Heart right ventricle (tissue), 16 donors: ENCODE results near the gene KLK11. TPM values are rescaled to one million over a fixed set of nuclear protein-coding genes. Genes with fewer than 3 reads are reported as not detected.

Experiments
- ATAC-seq, 8 donors: fragments of 200-7000 bp; cut with Tn5 transposase; one replicate each; pipeline ENCODE4 v1.9.1; 2020; ENCODE audit warnings: mild to moderate bottlenecking in 8 of 8, moderate library complexity in 8 of 8, moderate number of reproducible peaks in 1 of 8
- DNase-seq, 2 donors: peaks; one replicate each; pipeline ENCODE4 v3.0.0-alpha.2; 2020
- H3K27ac ChIP-seq, 10 donors: fragments of 200-600 bp; sonication (generic) in 2 of 10; one replicate each; pipeline versions ENCODE4 v1.5.0 to v1.8.0; 2020 to 2022; ENCODE audit warnings: mild to moderate bottlenecking in 3 of 10
- H3K27me3 ChIP-seq, 7 donors: fragments of 200-600 bp; one replicate each; pipeline ENCODE4 v1.8.0; 2021 to 2022; ENCODE audit warnings: mild to moderate bottlenecking in 2 of 7
- H3K36me3 ChIP-seq, 9 donors: fragments of 200-600 bp; sonication (generic) in 1 of 9; one replicate each; pipeline versions ENCODE4 v1.5.0 to v1.8.0; 2020 to 2022; ENCODE audit warnings: mild to moderate bottlenecking in 2 of 9
- H3K4me1 ChIP-seq, 9 donors: fragments of 200-600 bp; sonication (generic) in 1 of 9; one replicate each; pipeline versions ENCODE4 v1.5.0 to v1.8.0; 2020 to 2022; ENCODE audit warnings: mild to moderate bottlenecking in 4 of 9
- H3K4me3 ChIP-seq, 10 donors: fragments of 200-600 bp; sonication (generic) in 2 of 10; one replicate each; pipeline versions ENCODE4 v1.5.0 to v1.8.0; 2020 to 2022; ENCODE audit warnings: mild to moderate bottlenecking in 7 of 10, moderate library complexity in 2 of 10
- H3K9me3 ChIP-seq, 11 donors: fragments of 200-600 bp in 10 of 11; sonication (generic) in 2 of 11; one replicate each; pipeline versions ENCODE4 v1.5.0 to v1.8.0; 2013 to 2022; ENCODE audit warnings: mild to moderate bottlenecking in 2 of 11, control low read depth in 1 of 11, moderate library complexity in 1 of 11
- CTCF ChIP-seq, 9 donors: fragments of 200-600 bp; sonication (generic) in 2 of 9; IDR thresholded peaks; one replicate each; pipeline versions ENCODE4 v1.5.0 to v1.8.0; 2021 to 2022; ENCODE audit warnings: antibody characterized with exemption in 9 of 9, mild to moderate bottlenecking in 5 of 9, moderate library complexity in 1 of 9
- WGBS, 2 donors: extraction: QIAGEN DNeasy Blood & Tissue Kit; methylation state at CpG; one replicate each; pipeline ENCODE4 v1.1.7; 2013; ENCODE audit warnings: inconsistent platforms in 1 of 2; 5-methylcytosine and 5-hydroxymethylcytosine counted together
- intact Hi-C, 10 donors: fragments of 100-400 bp; cut with DNase I; formaldehyde crosslinking; loops; one replicate each; pipeline versions ENCODE4 v1.11.1 to v1.14.2; 2022
- polyA plus RNA-seq, 2 donors: library from polyadenylated mRNA; stranded (reverse); fragments of 200-250 nt; gene quantifications; one replicate each; pipeline ENCODE4 v1.2.3, GENCODE V29; 2013
- total RNA-seq, 10 donors: library from RNA; stranded (reverse); fragmentation: NEBNext Ultra II Directional in 3 of 10; extraction: Animal tissue kit (Norgen Biotek cat#: 25700) in 3 of 10; gene quantifications; one replicate each; pipeline versions ENCODE4 v1.2.1 to v1.2.4, GENCODE V29; 2021 to 2023
- donor health status: Arrhythmogenic right ventricular cardiomyopathy.
- donor health status: ischemic (EF 13 %, LVEDD 7.1; RV severe dilation, severe dysfunction).
- donor health status: healthy with polysubstance abuse.
- donor health status: DM: no; HTN: yes; CAD: no.
- donor health status: DM: no; HTN: no; CAD: no.
- donor health status: ischemic (EF 25% LVEDD 6.9; RV normal size, moderate dysfunction).
- donor health status: ischemic (EF 25% LVEDD 5.7; RV mildly dilated, moderate dysfunction).
- donor health status: healthy.
- donor health status: DM: yes; HTN: yes; CAD: no.
- donor health status: Ischemic cardiomyopathy.
- donor health status: ischemic (EF 35%, LVEDD 5.7; RV mildly dilated, moderate dysfunction).
- donor health status: nonischemic (EF 11% LVEDD 7.7; RV severe dilation, severe dysfunction).
- donor health status: DM: yes; HTN: yes; CAD: no.
- donor health status: PGD.
- donor health status: ischemic (EF 29% LVEDD 5.4; RV normal size, mild dysfunction).
- donor health status: nonischemic (EF 23%, LVEDD 6.1; RV moderate dilation, normal function).

The KLK11 gene
- total and polyA plus RNA-seq, 12 donors, result 0.27 to 0.59 (median 0.43) TPM; not detected in 6

- DNase-seq (no peak), ATAC-seq (no peak)
- H3K27me3 ChIP-seq, result peaks cover 0 to 50% (median 37%) of the 10 kb centered on the region in 7 donors
- no peaks in the 10 kb centered on the region for H3K36me3 ChIP-seq
- H3K9me3 ChIP-seq, result no peaks in the 10 kb centered on the region
- no peak for TF ChIP-seq CTCF (IDR thresholded peaks at IDR 0.05)
- H3K4me3 ChIP-seq, result no peak overlapping the region
- H3K4me1 ChIP-seq, result no peaks in the 10 kb centered on the region
- H3K27ac ChIP-seq, result no peak overlapping the region
- intact Hi-C loops, result no loop called here
- 66 to 75% methylated on average over 5 of the region's 5 CpGs for WGBS, 2 donors
Observed at GRCh38 chr19:50978772-50979390, 47.5 kb downstream of the KLK11 start.

GRCh38 chr19:50977626-50978025, 48.8 kb downstream of the KLK11 start:
- H3K27me3 ChIP-seq, result peaks cover 0 to 52% (median 33%) of the 10 kb centered on the region in 7 donors
- WGBS, 2 donors, result 61 to 68% methylated on average over 4 of the region's 4 CpGs
- H3K9me3 ChIP-seq, result no peaks in the 10 kb centered on the region
- no peaks in the 10 kb centered on the region for H3K4me1 ChIP-seq
- H3K36me3 ChIP-seq, result no peaks in the 10 kb centered on the region
- ATAC-seq, result no peak
- TF ChIP-seq CTCF (IDR thresholded peaks at IDR 0.05), result no peak
- no peak overlapping the region for H3K4me3 ChIP-seq
- no peak for DNase-seq
- intact Hi-C loops, result no loop called here
- H3K27ac ChIP-seq, result no peak overlapping the region

GRCh38 chr19:50975766-50976165, 50.6 kb downstream of the KLK11 start:
- Histone ChIP-seq H3K27me3 (peaks cover 0 to 57% (median 49%) of the 10 kb centered on the region in 7 donors), H3K27ac (no peak overlapping the region), H3K4me3 (no peak overlapping the region), H3K4me1 (no peaks in the 10 kb centered on the region), H3K9me3 (no peaks in the 10 kb centered on the region), H3K36me3 (no peaks in the 10 kb centered on the region)
- 14 to 17% methylated on average over 8 of the region's 8 CpGs for WGBS, 2 donors
- no peak for TF ChIP-seq CTCF (IDR thresholded peaks at IDR 0.05)
- intact Hi-C loops, result no loop called here
- ATAC-seq (no peak), DNase-seq (no peak)

GRCh38 chr19:50974702-50975556, 51.5 kb downstream of the KLK11 start:
- no peak overlapping the region for H3K4me3 ChIP-seq
- peaks cover 0 to 65% (median 54%) of the 10 kb centered on the region in 7 donors for H3K27me3 ChIP-seq
- 49 to 58% methylated on average over 8 to 9 of the region's 9 CpGs for WGBS, 2 donors
- no peak overlapping the region for H3K27ac ChIP-seq
- no peak for DNase-seq
- no peaks in the 10 kb centered on the region for H3K4me1 ChIP-seq
- no peak for TF ChIP-seq CTCF (IDR thresholded peaks at IDR 0.05)
- H3K9me3 ChIP-seq, result no peaks in the 10 kb centered on the region
- ATAC-seq, result no peak
- H3K36me3 ChIP-seq, result no peaks in the 10 kb centered on the region
- intact Hi-C loops, result no loop called here
